IPS-11a (cell line): ENCODE data around the gene ERVH48-1.
"Not testable (repeated sequence)": the region's sequence is repeated elsewhere in the genome, so short reads cannot be mapped to it uniquely, and the experiment has no call there.

Experiments
- H3K4me3 ChIP-seq: one replicate; pipeline ENCODE4 v1.5.1; 2013; ENCODE audit warnings: low read depth, low read length, control low read depth

ERVH48-1 gene

GRCh38 chr21:42939582-42940413 is 14.4 kb upstream of the ERVH48-1 start:
- no peak overlapping the region for H3K4me3 ChIP-seq

- not testable (repeated sequence) for H3K4me3 ChIP-seq
Measured at GRCh38 chr21:42938606-42938995, 13.2 kb upstream of the ERVH48-1 start.

GRCh38 chr21:42937960-42938605 is 12.7 kb upstream of the ERVH48-1 start:
- no peak overlapping the region for H3K4me3 ChIP-seq

DNA sequence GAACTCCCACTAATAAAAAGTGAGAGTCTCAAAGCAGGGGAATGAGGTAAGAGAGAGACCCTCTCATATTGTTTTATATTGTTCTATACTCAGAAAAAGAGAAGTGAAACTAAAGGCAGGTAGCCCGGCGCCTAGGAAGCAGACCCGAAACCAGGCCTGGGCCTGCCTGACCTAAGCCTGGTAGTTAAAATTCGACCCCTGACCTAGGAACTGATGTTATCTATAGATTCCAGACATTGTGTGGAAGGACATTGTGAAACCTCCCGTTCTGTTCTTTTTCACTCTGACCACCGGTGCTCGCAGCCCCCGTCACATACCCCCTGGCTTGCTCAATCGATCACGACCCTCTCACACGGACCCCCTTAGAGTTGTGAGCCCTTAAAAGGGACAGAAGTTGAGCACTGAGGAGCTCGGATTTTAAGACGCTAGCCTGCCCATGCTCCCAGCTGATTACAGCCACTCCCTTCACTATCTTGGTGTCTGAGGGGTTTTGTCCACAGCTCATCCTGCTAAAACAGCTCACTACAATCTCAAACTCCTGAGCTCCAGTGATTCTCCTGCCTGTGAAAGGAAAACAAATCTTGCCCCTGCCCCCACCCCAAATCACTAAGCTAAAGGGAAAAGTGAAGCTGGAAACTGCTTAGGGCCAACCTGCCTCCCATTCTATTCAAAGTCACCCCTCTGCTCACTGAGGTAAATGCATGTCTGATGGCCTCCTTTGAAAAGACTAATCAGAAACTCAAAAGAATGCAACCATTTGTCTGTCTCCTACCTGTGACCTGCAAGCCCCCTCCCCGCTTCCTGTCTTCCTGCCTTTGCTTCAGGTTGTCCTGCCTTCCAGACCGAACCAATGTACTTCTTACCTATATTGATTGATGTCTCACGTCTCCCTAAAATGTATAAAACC is 11.9 kb upstream of the ERVH48-1 start:
- not testable (repeated sequence) for H3K4me3 ChIP-seq

- H3K4me3 ChIP-seq: not testable (repeated sequence)
Measured at GRCh38 chr21:42936360-42936759, 10.9 kb upstream of the ERVH48-1 start.

DNA sequence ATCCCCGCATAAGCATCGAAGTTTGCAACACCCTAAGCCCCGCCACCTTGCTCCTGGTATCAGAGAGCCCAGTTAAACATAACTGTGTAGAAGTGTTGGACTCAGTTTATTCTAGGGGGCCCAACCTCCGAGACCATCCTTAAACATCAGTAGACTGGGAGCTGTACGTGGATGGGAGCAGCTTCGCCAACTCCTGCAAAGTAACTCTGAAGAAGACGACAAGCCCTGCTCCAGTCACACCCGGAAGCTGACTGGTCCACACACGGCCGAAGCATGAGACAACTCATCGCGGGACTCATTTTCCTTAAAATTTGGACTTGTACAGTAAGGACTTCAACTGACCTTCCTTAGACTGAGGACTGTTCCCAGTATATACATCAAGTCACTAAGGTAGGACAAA is 8.5 kb upstream of the ERVH48-1 start:
- not testable (repeated sequence) for H3K4me3 ChIP-seq

DNA sequence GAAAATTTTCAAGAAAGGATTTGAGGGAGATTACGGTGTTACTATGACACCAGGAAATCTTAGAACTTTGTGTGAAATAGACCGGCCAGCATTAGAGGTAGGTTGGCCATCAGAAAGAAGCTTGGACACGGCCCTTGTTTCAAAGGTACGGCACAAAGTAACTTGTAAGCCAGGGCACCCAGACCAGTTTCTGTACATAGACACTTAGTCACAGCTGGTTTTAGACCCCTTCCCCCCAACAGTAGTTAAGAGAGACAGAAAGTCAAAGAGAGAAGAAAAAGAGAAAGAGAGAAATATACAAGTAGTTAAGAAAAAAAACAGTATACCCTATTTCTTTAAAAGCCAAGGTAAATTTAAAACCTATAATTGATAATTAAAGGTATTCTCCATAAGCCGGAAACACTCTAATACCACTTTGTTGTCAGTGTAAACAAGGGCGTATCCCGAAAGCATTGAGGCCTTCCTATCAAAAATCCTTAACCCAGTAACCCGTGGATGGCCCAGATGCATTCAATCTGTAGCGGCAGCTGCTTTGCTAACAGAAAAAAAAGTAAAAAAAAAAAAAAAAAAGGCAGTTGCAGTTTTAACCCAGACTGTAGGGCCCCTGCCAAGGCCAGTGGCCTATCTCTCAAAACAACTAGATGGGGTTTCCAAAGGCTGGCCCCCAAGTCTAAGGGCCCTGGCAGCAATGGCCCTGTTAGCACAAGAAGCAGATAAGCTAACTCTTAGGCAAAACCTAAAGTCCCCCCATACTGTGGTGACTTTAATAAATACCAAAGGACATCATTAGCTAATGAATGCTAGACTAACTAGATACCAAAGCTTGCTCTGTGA is 7.9 kb upstream of the ERVH48-1 start:
- H3K4me3 ChIP-seq: not testable (repeated sequence)

DNA sequence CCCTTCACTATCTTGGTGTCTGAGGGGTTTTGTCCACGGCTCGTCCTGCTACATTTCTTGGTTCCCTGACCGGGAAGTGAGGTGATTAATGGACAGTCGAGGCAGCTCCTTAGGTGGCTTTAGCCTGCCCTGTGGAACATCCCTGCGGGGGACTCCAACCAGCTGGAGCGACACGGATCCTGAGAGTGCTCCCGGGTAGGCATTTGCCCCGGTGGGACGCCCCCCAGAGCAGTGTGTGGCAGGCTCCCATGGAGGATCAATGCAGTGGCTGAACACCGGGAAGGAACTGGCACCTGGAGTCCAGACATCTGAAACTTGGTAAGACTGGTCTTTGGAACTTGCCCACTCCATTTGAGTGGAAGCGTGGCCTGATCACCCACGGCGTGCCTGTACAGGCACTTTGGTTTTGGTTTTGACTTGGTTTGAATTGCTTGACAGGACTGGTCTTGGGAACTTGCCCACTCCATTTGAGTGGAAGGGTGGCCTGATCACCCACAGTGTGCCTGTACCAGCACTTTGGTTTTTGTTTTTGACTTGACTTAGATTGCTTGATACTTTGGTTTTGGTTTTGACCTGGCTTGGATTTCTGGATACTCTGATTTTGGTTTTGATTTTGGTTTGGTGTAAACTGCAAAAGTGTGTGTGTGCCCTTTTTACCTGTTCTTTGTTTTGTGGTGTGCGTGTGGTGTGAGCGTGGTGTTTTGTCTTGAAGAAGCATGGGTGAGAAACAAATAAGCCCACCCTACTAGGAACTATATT is 7.1 kb upstream of the ERVH48-1 start:
- H3K4me3 ChIP-seq: not testable (repeated sequence)

DNA sequence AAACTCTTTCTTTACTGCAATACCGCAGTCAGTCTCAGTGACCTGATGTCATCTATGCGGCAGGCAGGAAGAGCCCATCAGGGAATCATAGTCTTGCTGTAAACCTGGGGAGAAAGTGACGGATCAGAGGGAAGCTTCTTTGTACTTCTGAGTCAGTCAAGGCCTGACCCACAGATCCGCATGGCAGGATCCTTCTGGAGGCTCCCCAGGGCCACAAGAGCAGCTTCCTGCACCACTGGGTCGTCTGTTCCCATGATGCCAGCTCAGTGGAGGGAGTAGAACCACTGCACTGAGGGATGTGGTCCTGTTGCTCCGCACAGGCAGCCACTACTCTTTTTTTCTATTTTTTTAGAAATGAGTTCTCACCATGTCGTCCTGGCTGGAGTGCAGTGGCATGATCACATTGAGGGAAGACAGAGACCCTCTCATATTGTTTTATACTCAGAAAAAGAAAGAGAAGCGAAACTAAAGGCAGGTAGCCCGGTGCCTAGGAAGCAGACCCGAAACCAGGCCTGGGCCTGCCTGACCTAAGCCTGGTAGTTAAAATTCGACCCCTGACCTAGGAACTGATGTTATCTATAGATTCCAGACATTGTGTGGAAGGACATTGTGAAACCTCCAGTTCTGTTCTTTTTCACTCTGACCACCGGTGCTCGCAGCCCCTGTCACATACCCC is 6.3 kb upstream of the ERVH48-1 start:
- no peak overlapping the region for H3K4me3 ChIP-seq

- no peak overlapping the region for H3K4me3 ChIP-seq
Measured at GRCh38 chr21:42929969-42930368, 4.5 kb upstream of the ERVH48-1 start.

DNA sequence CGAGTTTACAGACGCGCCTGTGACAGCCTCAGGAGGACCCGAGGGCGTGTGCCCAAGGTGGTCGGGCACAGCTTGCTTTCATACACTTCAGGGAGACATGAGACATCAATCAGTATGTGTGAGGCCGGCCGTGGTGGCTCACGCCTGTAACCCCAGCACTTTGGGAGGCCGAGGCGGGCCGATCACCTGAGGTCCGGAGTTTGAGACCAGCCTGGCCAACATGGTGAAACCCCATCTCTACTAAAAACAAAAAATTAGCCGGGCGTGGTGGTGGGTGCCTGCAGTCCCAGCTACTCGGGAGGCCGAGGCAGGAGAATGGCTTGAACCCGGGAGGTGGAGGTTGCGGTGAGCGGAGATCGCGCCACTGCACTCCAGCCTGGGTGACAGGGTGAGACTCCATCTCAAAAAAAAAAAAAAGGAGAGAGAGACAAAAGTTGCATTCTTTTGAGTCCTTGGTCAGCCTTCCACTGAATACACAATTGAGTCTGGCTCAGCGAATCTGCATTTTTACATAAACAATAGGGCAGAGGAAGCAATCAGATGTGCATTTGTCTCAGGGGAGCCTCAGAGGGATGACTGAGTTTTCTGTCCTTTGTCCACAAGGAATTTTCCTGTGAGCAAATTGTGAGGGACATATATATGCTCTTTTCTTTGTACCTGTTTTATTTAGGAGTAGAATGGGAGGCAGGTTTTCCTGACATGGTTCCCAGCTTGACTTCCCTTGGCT is 2.2 kb upstream of the ERVH48-1 start:
- H3K4me3 ChIP-seq: not testable (repeated sequence)

DNA sequence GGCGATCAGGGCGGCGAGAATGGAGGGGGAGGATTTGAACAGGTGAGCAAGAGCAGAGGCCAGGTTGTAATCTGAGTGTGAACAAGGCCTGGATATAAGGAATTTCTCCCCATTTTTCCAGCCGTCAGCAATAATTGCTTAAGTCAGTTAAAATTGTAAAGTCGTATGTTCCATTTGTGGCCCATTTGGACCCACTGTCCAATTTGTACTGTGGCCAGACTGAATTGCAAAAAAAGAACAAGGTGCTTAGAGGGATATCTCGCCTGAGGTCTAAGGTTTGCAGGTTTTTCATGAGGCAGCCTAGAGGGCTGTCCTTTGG is 1.0 kb downstream of the ERVH48-1 start:
- H3K4me3 ChIP-seq: no peak overlapping the region

DNA sequence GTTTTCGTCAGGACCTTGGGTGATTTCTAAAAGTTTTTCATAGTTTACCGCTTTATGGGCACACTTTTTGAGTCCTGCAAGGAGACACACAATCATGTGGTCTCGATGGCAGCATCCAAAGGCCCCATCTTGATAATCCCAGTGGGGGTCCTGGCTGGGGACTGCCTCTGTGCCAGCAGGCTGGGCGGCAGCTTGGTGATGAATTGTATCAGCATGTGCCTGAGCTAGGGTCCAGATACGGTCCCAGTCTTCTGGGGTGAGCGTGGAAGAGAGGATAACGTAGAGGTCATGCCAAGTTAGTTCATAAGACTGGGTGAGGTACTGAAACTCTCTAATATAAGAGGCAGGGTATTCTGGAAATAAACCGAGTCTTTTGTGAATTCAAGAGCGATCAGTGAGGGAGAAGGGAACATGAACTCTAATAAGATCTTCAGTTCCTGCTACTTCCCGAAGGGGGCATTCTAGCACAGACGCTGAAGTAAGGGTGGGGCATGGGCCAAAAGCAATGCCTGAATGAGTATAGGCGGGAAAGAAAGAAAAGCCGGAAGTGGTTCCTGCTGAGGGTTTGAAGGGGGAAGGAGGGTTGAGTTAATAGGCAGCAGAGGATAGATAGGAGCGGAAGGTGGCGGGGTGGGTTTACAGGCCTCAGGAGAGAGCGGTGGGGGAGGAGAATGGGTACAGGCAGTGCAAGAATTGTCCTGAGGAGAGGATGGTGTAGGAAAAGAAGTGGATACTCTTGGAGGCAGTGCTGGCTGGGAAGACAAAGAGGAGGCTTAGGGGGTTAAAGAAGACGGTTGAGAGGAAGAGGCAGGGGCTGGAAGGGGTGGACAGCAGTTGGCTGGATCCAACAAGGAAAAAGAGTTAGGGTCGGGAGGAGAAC is 1.6 kb downstream of the ERVH48-1 start:
- H3K4me3 ChIP-seq: no peak overlapping the region

DNA sequence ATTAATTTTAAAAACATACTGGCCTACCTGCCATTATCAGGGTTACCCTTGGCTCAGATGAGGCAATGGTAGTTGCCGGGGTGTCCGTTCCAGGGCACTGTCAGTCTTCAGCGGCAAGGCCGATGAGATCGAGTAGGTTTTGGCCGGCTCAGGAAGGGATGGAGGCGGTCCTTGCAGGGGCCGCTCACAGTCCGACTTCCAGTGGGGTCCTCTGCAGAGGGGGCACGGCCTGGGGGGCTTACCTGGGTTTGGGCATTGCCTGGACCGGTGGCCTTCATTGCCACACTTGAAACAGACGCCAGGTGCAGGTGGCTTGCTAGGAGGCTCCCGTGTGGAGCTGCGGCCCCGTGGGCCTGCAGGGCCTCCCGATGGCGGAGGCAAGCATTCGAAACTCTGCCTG is 2.5 kb downstream of the ERVH48-1 start:
- H3K4me3 ChIP-seq: no peak overlapping the region

DNA sequence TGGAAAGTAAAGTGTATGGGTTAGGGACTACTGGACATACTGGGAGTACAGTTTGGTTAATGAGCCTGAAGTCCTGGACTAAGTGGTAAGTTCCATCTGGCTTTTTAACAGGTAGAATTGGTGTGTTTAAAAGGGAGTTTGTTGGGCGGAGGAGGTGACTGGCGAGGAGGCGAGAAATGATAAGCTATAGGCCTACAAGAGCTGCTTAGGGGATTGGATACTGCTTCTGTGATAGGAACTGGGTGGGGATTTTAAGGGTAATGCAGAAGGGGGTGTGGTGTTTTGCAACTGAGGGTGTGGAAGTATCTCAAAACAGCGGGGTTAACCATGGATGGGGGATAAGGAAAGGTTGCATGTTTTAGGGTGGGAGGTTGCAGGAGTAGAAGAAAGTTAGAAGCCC is 3.5 kb downstream of the ERVH48-1 start:
- no peak overlapping the region for H3K4me3 ChIP-seq

GRCh38 chr21:42918291-42918690 is 7.1 kb downstream of the ERVH48-1 start:
- no peak overlapping the region for H3K4me3 ChIP-seq

DNA sequence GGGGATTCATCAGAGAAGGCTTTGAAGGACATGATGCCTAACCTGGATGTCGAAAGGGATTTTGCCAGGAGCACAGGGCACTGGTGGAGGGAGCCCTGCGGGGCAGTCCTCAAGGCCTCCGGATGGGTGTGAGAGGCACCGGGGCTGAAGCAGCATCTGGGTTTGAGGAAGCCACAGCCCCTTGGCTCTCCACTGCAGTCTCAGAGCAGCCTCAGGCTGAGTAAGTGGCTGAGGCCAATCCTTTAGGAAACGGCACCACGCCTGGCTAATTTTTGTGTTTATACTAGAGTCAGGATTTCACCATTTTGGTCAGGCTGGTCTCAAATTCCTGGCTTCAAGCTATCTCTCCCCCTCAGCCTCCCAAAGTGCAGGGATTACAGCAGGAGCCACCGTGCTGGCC is 12.0 kb downstream of the ERVH48-1 start:
- H3K4me3 ChIP-seq: no peak overlapping the region

DNA sequence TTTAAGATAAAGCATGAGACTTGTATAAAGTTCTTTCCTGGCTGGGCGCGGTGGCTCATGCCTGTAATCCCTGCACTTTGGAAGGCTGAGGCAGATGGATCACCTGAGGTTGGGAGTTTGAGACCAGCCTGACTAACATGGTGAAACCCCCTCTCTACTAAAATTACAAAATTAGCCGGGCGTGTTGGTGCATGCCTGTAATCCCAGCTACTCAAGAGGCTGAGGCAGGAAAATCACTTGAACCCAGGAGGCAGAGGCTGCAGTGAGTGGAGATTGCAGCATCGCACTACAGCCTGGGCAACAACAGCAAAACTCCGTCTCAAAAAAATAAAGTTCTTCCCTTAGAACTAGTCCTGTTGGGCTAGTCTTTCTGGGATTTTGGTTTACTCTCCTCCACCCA is 13.5 kb downstream of the ERVH48-1 start:
- not testable (repeated sequence) for H3K4me3 ChIP-seq
